Activated naive CD4-positive, alpha-beta T cell treated with anti-CD3 and anti-CD28 coated beads, Interleukin-2, amount 50 U/mL, for 24 hours (primary cell): ENCODE results near the gene SNTG2.

Experiments
- H3K27ac Mint-ChIP-seq: one replicate; pipeline ENCODE4 v1.8.0; 2021; ENCODE audit warnings: mild to moderate bottlenecking, mixed read lengths
- H3K27me3 Mint-ChIP-seq: one replicate; pipeline ENCODE4 v1.8.0; 2021; ENCODE audit warnings: mixed read lengths
- H3K36me3 Mint-ChIP-seq: one replicate; pipeline ENCODE4 v1.8.0; 2021; ENCODE audit warnings: mixed read lengths
- H3K4me1 Mint-ChIP-seq: one replicate; pipeline ENCODE4 v1.8.0; 2021; ENCODE audit warnings: mixed read lengths
- H3K4me3 Mint-ChIP-seq: one replicate; pipeline ENCODE4 v1.8.0; 2021; ENCODE audit warnings: mild to moderate bottlenecking, mixed read lengths
- H3K9me3 Mint-ChIP-seq: one replicate; pipeline ENCODE4 v1.8.0; 2021; ENCODE audit warnings: mixed read lengths

SNTG2 gene

GRCh38 chr2:939936-940601 lies 10.6 kb upstream of the SNTG2 start:
- Mint-ChIP-seq H3K4me3 (no peak overlapping the region), H3K27ac (no peak overlapping the region), H3K36me3 (no peaks in the 10 kb centered on the region), H3K4me1 (no peaks in the 10 kb centered on the region), H3K9me3 (no peaks in the 10 kb centered on the region), H3K27me3 (peaks cover 2% of the 10 kb centered on the region)

GRCh38 chr2:941871-942270 lies 8.8 kb upstream of the SNTG2 start:
- Mint-ChIP-seq H3K27ac (no peak overlapping the region), H3K9me3 (no peaks in the 10 kb centered on the region), H3K4me1 (peaks cover 13% of the 10 kb centered on the region), H3K4me3 (no peak overlapping the region), H3K27me3 (peaks cover 2% of the 10 kb centered on the region), H3K36me3 (no peaks in the 10 kb centered on the region)

DNA sequence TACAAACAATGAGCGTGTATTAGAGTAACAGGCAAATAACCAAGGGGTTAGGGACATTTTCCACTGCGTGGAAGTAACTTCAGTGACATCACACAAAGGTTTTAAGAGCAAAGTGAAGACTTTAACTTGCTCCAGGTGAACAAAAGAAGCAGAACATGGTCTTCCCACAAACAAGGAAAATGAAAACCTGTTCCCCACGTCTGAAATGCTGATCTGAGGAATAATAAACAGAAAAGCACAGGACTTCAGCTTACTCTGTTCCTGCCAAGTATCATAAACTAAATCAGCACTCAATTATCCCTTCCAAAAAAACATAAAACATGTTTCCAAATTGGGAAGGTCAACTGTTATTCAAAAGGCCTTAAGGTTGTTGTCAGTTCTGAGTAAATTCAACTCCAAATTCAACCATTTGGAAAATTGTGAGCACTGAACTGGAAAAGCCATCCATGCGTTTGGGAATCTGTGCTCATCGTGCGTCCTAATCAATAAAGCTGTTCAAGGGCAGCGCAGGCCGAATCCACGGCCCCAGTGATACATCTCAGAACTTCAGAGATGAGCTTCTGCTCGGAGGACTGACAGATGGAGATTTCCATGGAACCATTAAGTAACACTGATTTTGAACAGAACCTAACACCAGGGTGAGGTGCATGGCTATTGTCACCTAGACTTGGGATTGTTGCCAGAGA lies 7.7 kb upstream of the SNTG2 start:
- no peak overlapping the region for H3K27ac Mint-ChIP-seq
- no peaks in the 10 kb centered on the region for H3K9me3 Mint-ChIP-seq
- H3K27me3 Mint-ChIP-seq = peaks cover 2% of the 10 kb centered on the region
- no peak overlapping the region for H3K4me3 Mint-ChIP-seq
- no peaks in the 10 kb centered on the region for H3K36me3 Mint-ChIP-seq
- peaks cover 13% of the 10 kb centered on the region for H3K4me1 Mint-ChIP-seq

DNA sequence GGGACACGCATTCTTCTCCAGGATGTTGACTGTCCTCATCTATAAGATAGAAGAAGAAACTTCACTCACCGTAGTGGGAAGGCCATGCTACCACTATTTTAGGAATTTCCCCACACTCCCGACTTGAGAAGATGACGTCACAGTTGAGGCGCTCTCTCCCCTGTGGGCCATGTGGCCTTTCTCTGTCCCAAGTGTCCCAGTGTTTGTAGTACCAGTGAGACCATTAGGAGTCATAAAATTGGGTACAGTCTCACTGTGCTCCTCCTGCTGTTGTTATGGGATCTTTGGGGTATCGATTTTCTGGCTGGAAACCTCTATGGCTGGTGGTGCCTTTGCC lies 7.2 kb upstream of the SNTG2 start:
- Mint-ChIP-seq H3K27me3 (peaks cover 2% of the 10 kb centered on the region), H3K4me1 (peaks cover 13% of the 10 kb centered on the region), H3K4me3 (no peak overlapping the region), H3K27ac (no peak overlapping the region), H3K36me3 (no peaks in the 10 kb centered on the region), H3K9me3 (no peaks in the 10 kb centered on the region)

- no peak overlapping the region for H3K4me3 Mint-ChIP-seq
- H3K4me1 Mint-ChIP-seq = peaks cover 13% of the 10 kb centered on the region
- peaks cover 2% of the 10 kb centered on the region for H3K27me3 Mint-ChIP-seq
- no peaks in the 10 kb centered on the region for H3K36me3 Mint-ChIP-seq
- no peaks in the 10 kb centered on the region for H3K9me3 Mint-ChIP-seq
- H3K27ac Mint-ChIP-seq = no peak overlapping the region
These were observed 6.8 kb upstream of the SNTG2 start for GRCh38 chr2:943821-944220.

- peaks cover 9% of the 10 kb centered on the region for H3K27me3 Mint-ChIP-seq
- H3K4me1 Mint-ChIP-seq = peaks cover 19% of the 10 kb centered on the region
- H3K4me3 Mint-ChIP-seq = no peak overlapping the region
- no peaks in the 10 kb centered on the region for H3K36me3 Mint-ChIP-seq
- no peaks in the 10 kb centered on the region for H3K9me3 Mint-ChIP-seq
- no peak overlapping the region for H3K27ac Mint-ChIP-seq
These were observed 6.0 kb upstream of the SNTG2 start for GRCh38 chr2:944693-945092.

GRCh38 chr2:945104-945503 lies 5.5 kb upstream of the SNTG2 start:
- H3K36me3 Mint-ChIP-seq = no peaks in the 10 kb centered on the region
- H3K4me1 Mint-ChIP-seq = peaks cover 20% of the 10 kb centered on the region
- peak overlapping the region; percentile 36 for H3K27ac Mint-ChIP-seq
- no peaks in the 10 kb centered on the region for H3K9me3 Mint-ChIP-seq
- H3K27me3 Mint-ChIP-seq = peaks cover 10% of the 10 kb centered on the region
- H3K4me3 Mint-ChIP-seq = no peak overlapping the region

DNA sequence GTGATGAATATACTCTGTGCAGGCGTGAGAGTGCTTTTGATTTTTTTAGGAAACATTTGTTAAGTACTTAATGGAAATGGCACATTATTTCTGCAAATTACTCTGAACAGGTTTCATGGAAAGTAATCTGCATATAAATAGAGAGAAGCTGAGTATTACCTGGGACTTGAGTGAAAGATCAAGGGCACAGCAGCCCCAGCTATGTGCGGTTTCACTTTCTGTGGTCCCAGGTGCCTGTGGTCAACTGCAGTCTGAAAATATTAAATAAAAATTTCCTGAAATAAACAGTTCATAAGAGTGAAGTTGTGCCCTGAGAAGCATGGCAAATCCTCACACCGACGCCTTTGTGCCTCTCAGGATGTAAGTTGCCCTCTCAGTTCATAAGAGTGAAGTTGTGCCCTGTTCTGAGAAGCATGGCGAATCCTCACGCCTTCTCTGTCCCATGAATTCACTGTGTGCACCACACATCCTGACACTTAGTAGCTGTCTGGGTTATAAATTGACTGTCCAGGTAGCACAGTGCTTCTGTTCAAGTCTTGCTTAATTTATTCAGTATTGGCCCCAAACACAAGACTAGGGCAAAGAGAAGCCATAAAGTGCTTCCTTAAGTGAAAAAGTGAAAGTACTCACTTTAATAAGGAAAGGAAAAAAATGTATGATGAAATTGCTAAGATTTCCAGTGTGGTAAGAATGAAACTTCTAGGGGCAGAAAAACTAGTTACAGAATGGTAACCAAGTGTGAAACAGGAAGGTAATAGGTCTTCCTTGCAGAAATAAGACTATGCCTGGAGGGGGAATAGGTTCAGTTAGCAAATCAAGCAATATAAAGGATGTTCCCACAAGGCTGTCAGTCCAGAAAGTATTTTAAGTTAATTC lies 4.3 kb upstream of the SNTG2 start:
- Mint-ChIP-seq H3K4me1 (peaks cover 20% of the 10 kb centered on the region), H3K36me3 (no peaks in the 10 kb centered on the region), H3K4me3 (peak overlapping the region; percentile 46), H3K9me3 (no peaks in the 10 kb centered on the region), H3K27ac (peak overlapping the region; percentile 31), H3K27me3 (peaks cover 10% of the 10 kb centered on the region)

DNA sequence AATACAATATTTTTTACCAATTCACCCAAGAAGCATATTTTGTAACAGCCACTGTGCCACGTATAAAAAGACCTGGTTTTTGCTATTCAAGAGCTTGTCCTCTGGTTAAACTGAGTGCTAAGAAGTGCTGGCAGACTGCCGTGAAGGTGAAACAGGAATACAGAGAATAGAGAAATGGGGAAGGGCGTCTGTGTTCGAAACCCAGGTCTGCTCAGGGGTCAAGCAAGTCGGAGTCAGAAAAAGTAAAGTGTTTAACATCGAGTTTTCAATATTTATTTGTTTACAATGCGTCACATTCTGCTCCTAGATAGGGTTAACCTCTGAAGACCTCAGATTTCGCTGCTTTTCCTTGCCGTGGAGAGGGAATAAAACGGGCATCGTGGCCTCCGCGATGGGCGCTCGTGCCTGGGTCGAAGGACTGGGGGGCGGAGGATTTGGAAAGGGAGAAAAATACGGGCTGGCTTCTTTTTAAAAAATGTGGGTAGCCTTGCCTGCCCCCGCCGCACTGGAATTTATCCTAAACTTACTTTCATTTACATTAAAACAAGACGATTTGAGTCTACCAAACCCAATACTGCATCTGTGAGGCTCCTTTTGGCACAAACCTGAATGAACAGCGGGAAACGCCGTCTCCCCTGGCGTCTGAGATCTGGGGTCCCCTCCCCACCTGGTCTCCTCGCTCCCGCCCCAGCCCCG lies 1.1 kb upstream of the SNTG2 start:
- H3K4me1 Mint-ChIP-seq = peaks cover 24% of the 10 kb centered on the region
- H3K9me3 Mint-ChIP-seq = no peaks in the 10 kb centered on the region
- H3K4me3 Mint-ChIP-seq = peak overlapping the region; percentile 81
- H3K27ac Mint-ChIP-seq = peak overlapping the region; percentile 30
- no peaks in the 10 kb centered on the region for H3K36me3 Mint-ChIP-seq
- peaks cover 19% of the 10 kb centered on the region for H3K27me3 Mint-ChIP-seq

DNA sequence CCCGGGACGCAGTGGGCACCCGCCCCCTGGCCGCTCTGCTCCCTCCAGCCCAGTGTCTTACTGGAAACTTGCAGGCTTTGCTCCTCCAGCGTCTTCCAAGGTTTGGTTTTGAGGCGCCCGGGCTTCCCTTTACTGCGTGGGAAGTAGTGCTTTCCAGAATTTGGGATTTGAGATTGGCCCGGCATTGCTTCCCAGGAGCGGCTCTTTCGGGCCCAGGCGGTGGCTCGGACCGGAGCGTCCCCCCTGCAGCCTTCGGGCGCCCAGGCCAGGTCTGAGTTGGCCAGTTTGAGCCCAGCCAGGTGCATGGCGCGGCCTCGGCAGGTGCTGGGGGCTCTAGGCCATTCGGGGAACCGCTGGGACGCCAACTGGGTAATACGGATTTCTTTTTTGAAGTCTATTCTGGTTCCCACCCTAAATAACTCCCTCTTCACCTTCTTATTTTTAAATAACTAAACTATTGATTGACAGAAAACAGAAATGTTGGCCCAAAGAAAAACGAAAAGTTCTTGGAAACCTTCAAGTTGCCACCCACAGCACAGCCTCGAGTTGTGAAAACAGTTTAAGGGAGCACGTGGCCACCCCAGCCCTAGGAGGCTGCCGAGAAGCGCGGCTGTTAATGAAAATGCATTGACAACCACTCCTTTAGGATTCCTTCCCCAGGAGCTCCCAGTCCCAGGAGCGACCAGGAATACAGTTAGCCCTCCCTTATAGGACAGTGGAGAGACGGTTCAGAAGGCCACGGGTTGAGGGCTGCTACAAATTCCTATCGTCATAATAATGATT lies 766 bp downstream of the SNTG2 start:
- H3K27me3 Mint-ChIP-seq = peaks cover 19% of the 10 kb centered on the region
- H3K27ac Mint-ChIP-seq = no peak overlapping the region
- no peaks in the 10 kb centered on the region for H3K36me3 Mint-ChIP-seq

GRCh38 chr2:953408-953807 lies 2.8 kb downstream of the SNTG2 start:
- Mint-ChIP-seq H3K27me3 (peaks cover 19% of the 10 kb centered on the region), H3K9me3 (no peaks in the 10 kb centered on the region), H3K4me1 (peaks cover 11% of the 10 kb centered on the region), H3K27ac (no peak overlapping the region), H3K4me3 (no peak overlapping the region), H3K36me3 (no peaks in the 10 kb centered on the region)

More for the DNA sequence above, 766 bp downstream of the SNTG2 start:
- no peaks in the 10 kb centered on the region for H3K9me3 Mint-ChIP-seq
- H3K4me1 Mint-ChIP-seq = peaks cover 14% of the 10 kb centered on the region
- H3K4me3 Mint-ChIP-seq = peak overlapping the region; percentile 85

- Mint-ChIP-seq H3K9me3 (no peaks in the 10 kb centered on the region), H3K27me3 (peaks cover 18% of the 10 kb centered on the region), H3K27ac (no peak overlapping the region), H3K36me3 (no peaks in the 10 kb centered on the region), H3K4me3 (no peak overlapping the region), H3K4me1 (peaks cover 11% of the 10 kb centered on the region)
These were observed 3.5 kb downstream of the SNTG2 start for GRCh38 chr2:953975-954686.

- Mint-ChIP-seq H3K4me1 (peaks cover 6% of the 10 kb centered on the region), H3K27me3 (peaks cover 13% of the 10 kb centered on the region), H3K36me3 (no peaks in the 10 kb centered on the region), H3K27ac (no peak overlapping the region), H3K9me3 (no peaks in the 10 kb centered on the region), H3K4me3 (no peak overlapping the region)
These were observed 4.0 kb downstream of the SNTG2 start for GRCh38 chr2:954687-955000.

GRCh38 chr2:955829-956731 lies 5.4 kb downstream of the SNTG2 start:
- Mint-ChIP-seq H3K27me3 (peaks cover 11% of the 10 kb centered on the region), H3K4me3 (no peak overlapping the region), H3K27ac (no peak overlapping the region), H3K36me3 (no peaks in the 10 kb centered on the region), H3K9me3 (no peaks in the 10 kb centered on the region), H3K4me1 (peaks cover 4% of the 10 kb centered on the region)
